ENCODE measurements around the gene PRELID1. TPM values are rescaled to one million over a fixed set of nuclear protein-coding genes. Genes with fewer than 3 reads are reported as not detected.

The PRELID1 gene
- total and polyA plus RNA-seq, 10 donors: 74.5 to 174 (median 128) TPM

DNA sequence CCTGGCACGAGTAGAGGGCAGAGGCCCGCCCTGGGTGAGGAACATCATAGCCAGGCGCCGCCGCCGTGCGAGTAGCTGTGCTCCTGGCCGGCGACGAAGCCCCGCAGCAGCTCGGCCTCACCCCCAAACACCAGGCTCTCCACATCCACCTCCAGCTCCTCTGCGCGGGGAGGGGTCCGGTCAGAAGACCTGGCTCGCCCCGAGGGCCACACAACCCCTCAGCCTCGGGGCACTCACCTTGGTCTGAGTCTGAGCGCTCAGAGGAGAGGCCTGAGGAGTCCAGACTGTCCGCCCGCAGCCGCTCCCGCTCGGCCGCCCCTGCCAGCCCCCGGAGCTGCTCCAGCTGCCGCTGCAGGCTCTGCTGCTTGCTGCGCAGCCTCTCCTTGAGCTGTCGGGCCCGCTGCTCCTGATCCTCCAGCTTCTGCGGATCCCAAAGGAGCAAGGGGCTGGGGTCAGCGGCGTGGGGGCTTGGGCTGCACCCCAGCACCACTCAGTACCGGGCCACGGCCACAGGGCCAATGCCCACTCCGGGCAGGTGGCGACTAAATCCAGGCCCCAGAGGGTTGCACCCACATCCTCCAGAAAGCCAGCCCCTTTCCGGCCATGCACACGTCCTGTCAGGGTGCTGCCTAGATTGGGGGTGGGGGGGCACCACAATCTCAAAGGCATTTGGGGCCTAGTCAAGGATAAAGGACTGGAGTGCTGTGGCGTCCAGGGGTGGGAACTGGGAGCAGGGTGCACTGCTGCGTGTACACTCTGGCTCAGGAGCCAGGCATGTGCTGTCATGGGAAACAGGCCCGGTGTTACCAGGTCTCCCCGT, 4.2 kb downstream of the PRELID1 start:
- no peaks in the 10 kb centered on the region for H3K9me3 ChIP-seq
- peak; percentile 49 to 81 (median 57) for TF ChIP-seq POLR2AphosphoS5 (IDR thresholded peaks at IDR 0.05)
- TF ChIP-seq, protein P1, sequence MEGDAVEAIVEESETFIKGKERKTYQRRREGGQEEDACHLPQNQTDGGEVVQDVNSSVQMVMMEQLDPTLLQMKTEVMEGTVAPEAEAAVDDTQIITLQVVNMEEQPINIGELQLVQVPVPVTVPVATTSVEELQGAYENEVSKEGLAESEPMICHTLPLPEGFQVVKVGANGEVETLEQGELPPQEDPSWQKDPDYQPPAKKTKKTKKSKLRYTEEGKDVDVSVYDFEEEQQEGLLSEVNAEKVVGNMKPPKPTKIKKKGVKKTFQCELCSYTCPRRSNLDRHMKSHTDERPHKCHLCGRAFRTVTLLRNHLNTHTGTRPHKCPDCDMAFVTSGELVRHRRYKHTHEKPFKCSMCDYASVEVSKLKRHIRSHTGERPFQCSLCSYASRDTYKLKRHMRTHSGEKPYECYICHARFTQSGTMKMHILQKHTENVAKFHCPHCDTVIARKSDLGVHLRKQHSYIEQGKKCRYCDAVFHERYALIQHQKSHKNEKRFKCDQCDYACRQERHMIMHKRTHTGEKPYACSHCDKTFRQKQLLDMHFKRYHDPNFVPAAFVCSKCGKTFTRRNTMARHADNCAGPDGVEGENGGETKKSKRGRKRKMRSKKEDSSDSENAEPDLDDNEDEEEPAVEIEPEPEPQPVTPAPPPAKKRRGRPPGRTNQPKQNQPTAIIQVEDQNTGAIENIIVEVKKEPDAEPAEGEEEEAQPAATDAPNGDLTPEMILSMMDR (IDR thresholded peaks at IDR 0.05 in 8 of 11, conservative IDR thresholded peaks at IDR 0.05 in 3 of 11): no peak
- no peaks in the 10 kb centered on the region for H3K27me3 ChIP-seq (replicated peaks in 1 of 7)
- DNase-seq: peak; percentile 91
- peak overlapping the region in 6 of 8 donors; percentile 18 to 97 (median 68) for H3K4me3 ChIP-seq
- H3K4me1 ChIP-seq: peaks cover 47 to 95% (median 91%) of the 10 kb centered on the region in 6 donors
- intact Hi-C loops (cut with DNase I; ENCODE audit: low total_unique reads): loop anchor here (10.0 kb wide), 1 partner anchor 193 kb away; no protein-coding TSS in a partner anchor
- H3K27ac ChIP-seq: peak overlapping the region; percentile 36 to 94 (median 91)
- 57 to 83% (median 68%) methylated on average over 21 to 43 of the region's 43 CpGs for WGBS, 5 donors
- H3K36me3 ChIP-seq: peaks cover 0 to 45% (median 26%) of the 10 kb centered on the region in 6 donors

- peaks cover 50 to 99% (median 92%) of the 10 kb centered on the region in 6 donors for H3K4me1 ChIP-seq
- H3K4me3 ChIP-seq: peak overlapping the region in 1 of 8 donors; percentile 89
- no peak for DNase-seq
- H3K9me3 ChIP-seq: no peaks in the 10 kb centered on the region
- WGBS, 5 donors: 82 to 90% (median 86%) methylated on average over 11 of the region's 11 CpGs
- peak overlapping the region in 7 of 8 donors; percentile 21 to 94 (median 91) for H3K27ac ChIP-seq
- no peaks in the 10 kb centered on the region for H3K27me3 ChIP-seq (replicated peaks in 1 of 7)
- TF ChIP-seq, protein P1 (IDR thresholded peaks at IDR 0.05 in 8 of 11, conservative IDR thresholded peaks at IDR 0.05 in 3 of 11): no peak
- TF ChIP-seq POLR2A (IDR thresholded peaks at IDR 0.05): no peak
- H3K36me3 ChIP-seq: peaks cover 0 to 45% (median 26%) of the 10 kb centered on the region in 6 donors
- intact Hi-C loops (cut with DNase I; ENCODE audit: low total_unique reads): loop anchor here (10.0 kb wide), 1 partner anchor 194 kb away; no protein-coding TSS in a partner anchor
Measured at GRCh38 chr5:177308740-177309139, 5.1 kb downstream of the PRELID1 start.

DNA sequence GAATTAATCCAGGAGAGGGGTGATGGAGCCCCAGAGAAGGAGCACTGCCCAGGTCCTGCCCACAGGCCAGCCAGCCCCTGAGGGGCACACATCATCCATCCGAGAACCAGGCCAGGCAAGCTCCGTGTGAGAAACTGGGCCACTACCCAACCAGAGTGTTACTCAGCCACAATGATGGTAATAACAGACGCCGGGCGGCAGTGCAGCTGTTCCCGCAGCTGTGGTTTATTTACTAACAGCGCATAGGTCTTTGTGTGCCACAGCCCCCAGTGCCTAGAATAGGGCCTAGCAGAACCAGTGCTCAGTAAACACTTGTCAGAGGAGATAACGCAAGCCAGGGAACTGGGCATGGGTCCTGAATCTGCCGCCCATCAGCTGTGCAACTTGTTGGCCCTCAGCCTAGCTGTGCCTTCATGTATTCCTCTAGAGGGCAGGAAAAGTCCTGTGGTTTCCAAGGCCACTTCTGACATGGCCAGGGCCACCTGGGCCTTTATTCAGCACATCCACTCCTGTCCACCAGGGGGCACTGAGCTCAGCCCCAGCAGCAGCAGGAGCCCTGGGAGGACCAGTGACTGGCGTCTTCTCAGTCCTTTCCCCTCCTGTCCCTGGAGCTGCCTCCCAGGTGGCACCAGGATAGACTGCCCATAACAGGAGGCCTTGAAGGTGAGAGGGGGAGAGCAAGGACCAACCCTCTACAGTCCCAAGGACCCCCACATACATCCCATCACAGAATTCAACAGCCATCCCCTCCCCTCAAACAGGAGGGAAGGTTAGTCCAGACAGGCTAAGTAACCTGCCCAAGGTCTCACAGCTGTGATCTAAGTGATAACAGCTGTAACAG, 6.0 kb downstream of the PRELID1 start:
- H3K4me1 ChIP-seq: peaks cover 47 to 100% (median 90%) of the 10 kb centered on the region in 6 donors
- TF ChIP-seq POLR2AphosphoS5 (IDR thresholded peaks at IDR 0.05): peak; percentile 42 to 49 (median 45)
- TF ChIP-seq POLR2A (IDR thresholded peaks at IDR 0.05): no peak
- TF ChIP-seq, protein P1 (IDR thresholded peaks at IDR 0.05 in 8 of 11, conservative IDR thresholded peaks at IDR 0.05 in 3 of 11): peak; percentile 73 to 93 (median 83)
- peak; percentile 92 for DNase-seq
- H3K27me3 ChIP-seq (replicated peaks in 1 of 7): no peaks in the 10 kb centered on the region
- H3K27ac ChIP-seq: peak overlapping the region in 7 of 8 donors; percentile 21 to 94 (median 90)
- H3K4me3 ChIP-seq: peak overlapping the region in 2 of 8 donors; percentile 5 to 89
- intact Hi-C loops (cut with DNase I; ENCODE audit: low total_unique reads): loop anchor here (10.0 kb wide), 3 partner anchors 55 to 195 kb away; no protein-coding TSS in a partner anchor
- peaks cover 0 to 45% (median 26%) of the 10 kb centered on the region in 6 donors for H3K36me3 ChIP-seq
- no peaks in the 10 kb centered on the region for H3K9me3 ChIP-seq
- 51 to 72% (median 53%) methylated on average over 10 of the region's 10 CpGs for WGBS, 5 donors
